ENCODE measurements around the gene CDCA4.
"Not testable (repeated sequence)": the region's sequence is repeated elsewhere in the genome, so short reads cannot be mapped to it uniquely, and the experiment has no call there.

CDCA4 gene

GRCh38 chr14:105058521-105059034, 37.7 kb upstream of the CDCA4 start:
- no peak for DNase-seq (ENCODE audit: low read depth in 3 of 3)

DNA sequence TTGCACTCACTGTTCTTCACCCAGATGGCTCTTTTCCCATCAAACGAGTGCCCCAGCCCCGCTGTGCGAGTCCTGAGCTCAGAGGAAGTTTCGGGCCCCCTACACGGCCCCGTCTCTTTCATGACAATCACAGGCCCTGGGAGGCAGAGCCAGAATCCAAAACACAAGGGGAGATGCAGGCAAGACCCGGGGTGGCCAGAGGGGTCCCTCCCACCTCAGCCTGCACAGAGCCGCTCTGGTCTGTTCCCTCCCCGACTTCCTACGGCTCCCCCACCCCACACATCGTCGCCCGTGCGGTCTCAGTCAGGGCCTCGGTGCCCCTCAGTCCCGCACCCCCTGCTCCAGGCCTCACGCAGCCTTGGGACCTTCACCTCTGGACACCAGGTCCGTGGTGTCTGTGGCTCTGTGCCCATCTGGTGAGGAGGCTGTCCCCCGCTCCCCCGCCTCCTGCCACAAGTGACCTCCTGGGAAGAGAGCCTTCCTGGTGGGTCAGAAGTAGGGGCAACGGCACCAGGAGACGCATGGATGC, 35.5 kb upstream of the CDCA4 start:
- no peak for DNase-seq (ENCODE audit: low read depth in 3 of 3)

GRCh38 chr14:105055736-105056302, 34.9 kb upstream of the CDCA4 start:
- no peak for DNase-seq (ENCODE audit: low read depth in 3 of 3)

GRCh38 chr14:105055334-105055733, 34.5 kb upstream of the CDCA4 start:
- no peak for DNase-seq (ENCODE audit: low read depth in 3 of 3)

DNA sequence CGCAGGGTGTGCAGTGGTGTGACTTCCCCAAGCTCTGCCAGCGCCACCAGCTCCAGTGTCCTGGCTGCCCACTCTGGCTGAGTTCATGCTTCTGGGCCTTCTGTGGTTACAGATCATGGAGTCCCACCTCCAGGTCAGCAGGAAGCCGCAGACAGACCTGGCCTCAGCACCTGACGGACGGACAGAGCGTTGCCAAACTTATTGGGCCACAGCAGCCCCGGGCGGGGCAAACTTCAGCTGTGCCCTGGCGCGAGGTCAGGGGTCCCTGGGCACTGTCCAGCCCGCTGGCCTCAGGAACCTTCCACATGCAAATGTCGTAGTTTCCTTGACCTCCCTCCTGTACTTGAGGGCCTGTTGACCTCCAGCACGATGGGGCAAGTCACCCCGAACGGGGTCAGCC, 33.1 kb upstream of the CDCA4 start:
- no peak for DNase-seq (ENCODE audit: low read depth in 3 of 3)

GRCh38 chr14:105053421-105053820, 32.5 kb upstream of the CDCA4 start:
- no peak for DNase-seq (ENCODE audit: low read depth in 3 of 3)

DNA sequence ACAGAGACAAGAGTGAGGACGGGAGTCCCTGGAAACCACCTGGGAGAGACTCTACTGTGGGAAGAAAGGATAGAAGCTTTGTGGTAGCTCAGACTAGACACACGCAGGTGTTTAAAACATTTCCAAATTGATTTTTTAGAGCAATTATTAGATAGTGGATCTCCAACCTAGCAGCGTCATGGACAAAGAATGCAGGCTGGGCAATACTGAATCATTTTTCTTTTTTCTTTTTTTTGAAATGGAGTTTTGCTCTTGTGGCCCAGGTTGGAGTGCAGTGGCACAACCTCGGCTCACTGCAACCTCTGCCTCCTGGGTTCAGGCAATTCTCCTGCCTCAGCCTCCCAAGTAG, 31.2 kb upstream of the CDCA4 start:
- no peak for DNase-seq (ENCODE audit: low read depth in 3 of 3)

DNA sequence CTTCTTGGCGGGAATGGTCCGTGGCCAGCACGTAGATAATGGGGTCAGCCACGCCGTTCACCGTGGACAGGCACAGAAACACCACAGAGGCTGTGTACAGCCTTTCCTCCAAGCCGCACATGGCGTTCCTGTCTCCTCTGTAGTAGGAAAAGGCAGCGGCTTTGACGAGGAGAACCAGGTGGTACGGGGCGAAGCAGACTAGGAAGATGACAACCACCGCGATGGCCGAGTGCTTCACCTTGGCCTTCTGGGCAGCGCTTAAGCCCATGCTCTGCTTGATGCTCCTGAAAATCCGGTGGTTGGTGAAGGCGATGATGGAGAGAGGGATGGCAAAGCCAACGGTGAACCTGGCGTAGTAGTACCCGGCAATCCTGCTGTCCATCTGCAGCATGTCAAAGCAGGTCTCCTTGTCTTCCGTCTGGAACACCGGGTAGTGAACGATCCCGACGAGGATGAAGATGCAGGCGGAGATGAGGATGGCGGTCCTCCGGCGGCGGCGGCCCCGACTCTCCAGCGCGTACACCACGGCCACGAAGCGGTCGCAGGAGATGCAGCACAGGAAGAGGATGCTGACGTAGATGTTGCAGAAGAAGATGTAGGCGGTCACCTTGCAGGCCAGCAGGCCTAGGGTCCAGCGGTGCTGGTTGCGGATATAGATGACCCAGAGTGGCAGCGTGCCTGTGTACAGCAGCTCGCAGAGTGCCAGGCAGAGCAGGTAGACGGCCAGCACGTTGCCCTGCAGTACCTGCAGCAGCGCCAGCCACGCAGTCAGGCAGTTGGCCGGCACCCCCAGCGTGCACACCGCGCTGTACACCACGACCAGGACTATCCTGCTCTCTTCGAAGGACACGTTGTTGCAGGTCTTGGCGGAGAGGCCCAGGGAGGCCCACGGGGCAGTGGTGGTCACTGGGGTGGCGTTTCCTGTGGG, 30.6 kb upstream of the CDCA4 start:
- no peak for DNase-seq (ENCODE audit: low read depth in 3 of 3)

DNA sequence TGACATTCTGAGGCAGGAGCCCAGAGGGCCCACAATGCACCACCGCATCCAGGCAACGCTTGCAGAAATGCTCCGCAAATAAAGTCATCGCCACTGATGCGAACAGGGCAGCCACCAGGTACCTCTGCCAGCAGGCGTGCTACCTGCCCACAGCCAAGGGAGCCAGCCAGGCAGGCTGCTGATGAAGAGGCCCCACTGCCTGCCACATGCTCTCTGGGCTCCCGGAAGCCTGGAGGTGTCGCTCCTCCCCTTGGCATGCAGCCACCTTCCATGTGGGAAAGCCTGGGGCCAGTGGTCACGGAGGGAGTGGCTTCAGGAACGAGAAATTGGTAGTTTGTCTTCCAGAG, 29.6 kb upstream of the CDCA4 start:
- no peak for DNase-seq (ENCODE audit: low read depth in 3 of 3)

DNA sequence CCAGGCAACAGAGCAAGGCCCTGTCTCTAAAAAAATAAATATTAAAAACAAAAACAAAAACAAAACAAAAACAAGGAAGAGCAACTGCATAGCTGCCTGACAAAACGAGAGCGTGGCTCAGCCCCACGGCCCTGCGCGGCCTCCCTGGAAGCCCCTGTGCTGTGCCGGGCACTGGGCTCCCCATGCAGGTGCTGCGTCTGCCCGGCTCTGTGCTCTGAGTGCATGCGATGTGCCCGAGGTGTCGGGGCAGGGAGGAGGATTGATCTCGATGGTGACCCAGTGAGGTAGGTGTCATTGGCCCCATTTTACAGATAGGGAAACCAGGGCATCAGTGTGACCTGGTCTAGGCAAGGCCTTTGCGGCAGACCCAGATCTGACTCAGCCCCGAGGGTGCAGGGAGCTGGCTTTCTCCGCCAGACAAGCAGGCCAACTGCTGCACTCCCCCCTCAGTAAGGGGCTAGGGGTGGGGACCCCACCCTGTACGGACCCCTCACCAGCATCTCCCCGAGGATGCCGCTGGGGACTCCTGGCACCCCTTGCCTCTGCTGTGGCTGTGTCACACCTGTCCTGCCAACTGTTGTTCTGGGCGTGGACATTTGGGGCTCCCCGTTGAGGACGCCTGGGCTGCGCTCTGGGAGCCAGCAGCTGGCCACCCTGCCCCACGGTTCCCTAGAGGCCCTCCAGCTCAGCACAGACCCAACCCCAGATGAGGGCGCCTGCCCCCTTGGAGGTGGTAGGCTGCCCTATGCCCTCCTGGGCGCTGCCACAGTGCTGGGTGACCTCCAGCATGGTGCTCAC, 29.1 kb upstream of the CDCA4 start:
- DNase-seq (ENCODE audit: low read depth in 3 of 3), result no peak

DNA sequence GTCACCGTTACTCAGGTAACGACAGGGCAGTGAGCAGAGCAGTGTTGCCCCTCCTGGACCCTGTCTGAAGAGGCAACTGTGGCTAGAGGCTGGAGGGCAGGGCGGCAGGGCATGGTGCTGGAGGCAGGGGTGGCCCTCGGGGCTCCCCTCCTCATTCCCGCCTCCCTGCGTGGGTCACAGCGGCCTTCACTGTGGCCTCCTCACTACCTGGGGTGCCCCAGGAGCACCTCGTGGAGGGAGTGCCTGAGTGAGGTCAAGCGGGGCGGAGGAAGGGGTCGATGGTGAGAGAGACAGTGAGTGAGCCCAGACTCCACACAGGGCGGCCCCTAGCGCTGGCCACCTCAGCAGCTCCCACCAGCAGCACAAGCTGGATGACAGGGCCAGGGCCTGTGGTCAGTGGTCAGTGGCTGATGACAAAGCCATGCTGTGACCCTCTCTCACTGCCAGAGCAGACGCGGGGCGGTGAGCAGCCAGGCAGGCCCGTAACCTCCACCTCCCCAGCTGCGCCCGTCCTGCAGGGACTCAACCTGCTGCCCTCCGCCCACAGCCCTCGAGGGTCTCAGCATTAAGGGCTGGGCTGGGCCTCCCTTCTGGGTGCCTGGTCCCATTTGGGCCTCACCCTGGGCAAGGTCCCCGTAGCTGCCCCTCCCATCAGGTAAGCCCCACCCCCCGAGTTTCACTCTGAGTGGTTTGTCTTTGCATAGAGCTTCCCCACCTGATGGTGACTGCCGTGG, 26.6 kb upstream of the CDCA4 start:
- DNase-seq (ENCODE audit: low read depth in 3 of 3), result no peak

GRCh38 chr14:105046891-105047282, 26.0 kb upstream of the CDCA4 start:
- DNase-seq (ENCODE audit: low read depth in 3 of 3), result no peak

- peak; percentile 84 to 94 (median 89) for DNase-seq (ENCODE audit: low read depth in 3 of 3)
Measured at GRCh38 chr14:105045710-105046326, 24.9 kb upstream of the CDCA4 start.

- DNase-seq (ENCODE audit: low read depth in 3 of 3), result no peak
Measured at GRCh38 chr14:105043641-105044040, 22.8 kb upstream of the CDCA4 start.

DNA sequence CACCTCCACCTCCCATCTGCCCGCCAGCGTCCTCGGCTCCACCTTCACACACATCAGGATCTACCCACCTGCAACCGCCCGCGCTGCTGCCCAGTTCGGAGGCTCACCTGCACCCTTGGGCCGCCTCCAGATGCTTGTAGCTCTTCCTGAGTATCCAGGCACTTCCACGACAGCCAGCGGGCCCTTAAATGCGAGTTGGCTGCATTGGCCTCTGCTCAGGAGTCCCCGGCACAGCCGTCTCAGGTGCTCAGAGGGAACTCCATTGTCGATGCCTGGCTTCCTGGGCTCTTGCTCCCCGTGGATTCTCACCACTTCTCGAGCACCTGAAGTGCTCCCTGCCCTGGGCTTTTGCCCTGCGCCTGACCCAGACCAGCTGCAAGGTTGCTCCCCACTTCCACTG, 21.9 kb upstream of the CDCA4 start:
- DNase-seq (ENCODE audit: low read depth in 3 of 3), result no peak

- DNase-seq (ENCODE audit: low read depth in 3 of 3), result no peak
Measured at GRCh38 chr14:105041841-105042765, 21.2 kb upstream of the CDCA4 start.

- no peak for DNase-seq (ENCODE audit: low read depth in 3 of 3)
Measured at GRCh38 chr14:105039458-105040205, 18.7 kb upstream of the CDCA4 start.

- not testable (repeated sequence) for DNase-seq (ENCODE audit: low read depth in 3 of 3)
Measured at GRCh38 chr14:105035616-105036015, 14.7 kb upstream of the CDCA4 start.

DNA sequence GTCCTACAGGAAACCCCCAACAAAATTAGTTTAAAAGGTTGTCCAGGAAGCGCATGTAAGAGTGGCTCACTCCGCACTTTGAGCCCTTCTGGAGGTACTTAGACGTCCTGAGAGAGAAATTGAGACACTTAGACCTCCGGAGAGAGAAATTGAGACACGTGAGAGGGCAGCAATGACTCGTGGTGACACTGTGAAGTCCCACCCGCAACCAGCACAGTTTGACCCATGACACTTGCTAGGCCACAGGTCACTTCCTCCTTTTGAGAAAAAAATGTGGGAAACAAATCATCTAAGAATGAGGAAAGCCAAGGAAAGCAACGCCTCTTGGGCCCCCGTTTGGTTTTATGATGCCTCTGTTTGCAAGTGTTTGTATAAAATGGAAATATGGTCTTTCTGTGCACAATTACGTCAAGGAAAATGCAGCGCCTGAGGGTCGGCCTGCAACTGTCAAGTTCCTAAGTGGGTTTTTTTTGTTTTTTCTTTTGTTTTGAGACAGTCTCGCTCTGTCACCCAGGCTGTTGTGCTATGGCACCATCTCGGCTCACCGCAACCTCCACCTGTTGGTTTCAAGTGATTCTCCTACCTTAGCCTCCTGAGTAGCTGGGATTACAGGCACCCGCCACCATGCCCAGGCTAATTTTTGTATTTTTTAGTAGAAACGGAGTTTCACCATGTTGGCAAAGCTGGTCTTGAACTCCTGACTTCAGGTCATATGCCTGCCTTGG, 13.6 kb upstream of the CDCA4 start:
- DNase-seq (ENCODE audit: low read depth in 3 of 3), result no peak

Measured in stimulated activated CD4-positive, alpha-beta T cell treated with anti-CD3 and anti-CD28 coated beads, TNF-alpha, amount 100 ng/mL, for 4 hours (primary cell).